Stimulated activated CD4-positive, alpha-beta T cell treated with anti-CD3 and anti-CD28 coated beads, Interleukin-1b, Interleukin-23, amount 100 ng/mL, for 1 hour (primary cell): ENCODE data around the gene MLPH.

Experiments used
- DNase-seq, 2 donors: peaks; one replicate each; pipeline ENCODE4 v3.0.0-alpha.2; 2020; ENCODE audit warnings: low read depth in 2 of 2

Gene MLPH, protein sequence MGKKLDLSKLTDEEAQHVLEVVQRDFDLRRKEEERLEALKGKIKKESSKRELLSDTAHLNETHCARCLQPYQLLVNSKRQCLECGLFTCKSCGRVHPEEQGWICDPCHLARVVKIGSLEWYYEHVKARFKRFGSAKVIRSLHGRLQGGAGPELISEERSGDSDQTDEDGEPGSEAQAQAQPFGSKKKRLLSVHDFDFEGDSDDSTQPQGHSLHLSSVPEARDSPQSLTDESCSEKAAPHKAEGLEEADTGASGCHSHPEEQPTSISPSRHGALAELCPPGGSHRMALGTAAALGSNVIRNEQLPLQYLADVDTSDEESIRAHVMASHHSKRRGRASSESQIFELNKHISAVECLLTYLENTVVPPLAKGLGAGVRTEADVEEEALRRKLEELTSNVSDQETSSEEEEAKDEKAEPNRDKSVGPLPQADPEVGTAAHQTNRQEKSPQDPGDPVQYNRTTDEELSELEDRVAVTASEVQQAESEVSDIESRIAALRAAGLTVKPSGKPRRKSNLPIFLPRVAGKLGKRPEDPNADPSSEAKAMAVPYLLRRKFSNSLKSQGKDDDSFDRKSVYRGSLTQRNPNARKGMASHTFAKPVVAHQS

DNA sequence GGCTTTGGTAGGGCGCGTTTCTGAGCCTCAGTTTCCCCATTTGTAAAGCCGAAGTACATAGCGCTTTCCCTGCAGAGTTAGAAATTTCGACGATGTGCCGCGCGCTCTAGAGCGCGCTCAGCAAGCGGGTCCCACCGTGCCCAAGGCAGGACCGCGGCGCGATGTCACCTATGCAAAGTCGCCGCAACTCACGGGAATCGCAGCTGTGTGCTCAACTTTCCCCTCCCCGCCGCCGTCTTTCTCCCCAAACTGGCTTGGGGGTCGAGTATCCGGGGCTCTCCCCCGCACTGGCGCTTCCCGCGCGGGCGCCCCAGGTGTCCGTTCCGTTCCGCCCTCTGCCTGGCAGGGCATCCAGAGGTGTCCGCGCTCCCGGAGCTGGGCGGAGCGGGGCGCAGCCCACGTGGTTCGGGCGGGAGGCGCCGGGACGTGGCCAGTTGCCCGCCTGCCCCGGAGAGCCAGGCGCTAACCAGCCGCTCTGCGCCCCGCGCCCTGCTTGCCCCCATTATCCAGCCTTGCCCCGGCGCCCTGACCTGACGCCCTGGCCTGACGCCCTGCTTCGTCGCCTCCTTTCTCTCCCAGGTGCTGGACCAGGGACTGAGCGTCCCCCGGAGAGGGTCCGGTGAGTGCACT is at the start of gene MLPH:
MLPH (plus strand) TSS at position 433 of the 630 bp plus-strand sequence. CDS start 6,176 bp downstream, outside the sequence.
- DNase-seq, result no peak

DNA sequence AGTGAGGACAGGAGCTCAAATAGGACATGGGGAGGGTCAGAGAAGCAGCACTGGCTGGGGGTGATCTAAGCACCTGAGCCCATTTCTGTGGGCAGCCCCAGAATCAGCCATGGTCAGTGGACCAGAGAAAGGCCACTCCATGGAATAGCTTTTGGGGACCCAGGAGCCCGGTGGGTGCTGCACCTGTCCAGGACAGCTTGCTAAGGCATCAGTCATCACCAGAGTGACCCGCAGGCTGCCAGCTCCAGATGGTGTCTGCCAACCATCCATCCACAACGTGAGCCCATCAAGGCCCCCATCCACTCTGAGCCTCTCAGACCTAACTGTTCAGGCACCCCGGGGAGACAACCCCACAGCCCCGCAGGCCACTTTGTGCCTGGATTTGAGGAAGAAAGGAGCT is 49.5 kb upstream of the MLPH start:
- DNase-seq, result no peak

DNA sequence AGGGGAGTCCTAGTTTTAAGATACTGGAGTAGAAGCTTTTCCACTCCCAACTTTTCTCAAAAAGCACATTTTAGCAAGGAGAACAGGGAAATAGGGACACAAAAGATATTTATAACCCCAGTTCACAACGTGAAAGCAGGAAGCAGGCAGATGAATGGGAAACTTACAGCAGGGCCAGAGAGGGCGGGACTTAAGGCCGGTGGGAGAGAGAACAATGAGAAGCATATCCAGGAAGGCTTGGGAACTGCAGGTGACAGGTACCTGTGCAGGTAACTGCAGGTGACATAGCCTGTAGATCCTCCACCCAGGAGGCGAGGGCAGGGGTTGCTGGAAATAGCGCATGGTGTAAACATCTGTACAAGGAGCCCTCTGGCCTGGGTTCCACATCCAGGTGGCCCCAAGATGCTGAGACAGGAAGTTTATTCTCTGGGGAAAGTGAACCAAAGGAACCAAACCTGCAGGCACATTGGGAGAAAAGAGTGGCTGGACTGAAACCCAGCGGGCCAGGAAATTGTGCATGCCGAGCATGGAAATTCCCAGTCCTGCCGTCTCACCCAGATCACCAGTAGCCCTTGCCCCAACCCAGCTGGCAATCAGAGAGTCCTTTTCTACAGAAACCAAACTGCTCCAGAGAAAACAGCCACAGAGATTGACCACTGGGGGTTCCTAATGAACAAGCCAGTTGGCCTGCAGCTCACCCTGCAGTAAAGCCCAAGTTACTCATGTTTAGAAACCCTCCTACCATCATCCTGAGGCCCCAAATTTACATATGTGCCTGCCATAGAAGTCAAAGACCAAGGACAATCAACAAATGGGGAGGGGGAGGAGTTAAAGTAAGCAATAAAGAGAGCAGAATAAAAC is 48.7 kb upstream of the MLPH start:
- DNase-seq, result no peak

DNA sequence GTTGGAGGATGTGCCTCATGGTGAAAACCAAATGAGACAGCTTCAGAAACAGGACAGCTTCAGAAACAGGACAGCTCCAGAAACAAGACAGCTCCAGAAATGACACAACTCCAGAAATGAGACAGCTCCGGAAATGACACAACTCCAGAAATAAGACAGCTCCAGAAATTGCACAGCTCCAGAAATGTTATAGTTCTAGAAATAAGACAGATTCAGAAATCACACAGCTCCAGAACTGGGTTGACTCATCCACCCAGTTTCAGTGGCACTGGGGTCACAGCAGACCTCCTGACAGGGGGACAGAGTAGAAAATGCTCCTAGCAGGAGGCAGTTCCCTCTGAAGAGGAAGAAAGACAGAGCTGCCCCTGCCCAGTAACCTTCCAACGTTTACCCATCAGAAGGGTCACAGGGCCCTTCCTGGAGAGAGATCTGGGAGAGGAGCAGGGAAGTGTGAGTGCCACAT is 46.2 kb upstream of the MLPH start:
- no peak for DNase-seq

DNA sequence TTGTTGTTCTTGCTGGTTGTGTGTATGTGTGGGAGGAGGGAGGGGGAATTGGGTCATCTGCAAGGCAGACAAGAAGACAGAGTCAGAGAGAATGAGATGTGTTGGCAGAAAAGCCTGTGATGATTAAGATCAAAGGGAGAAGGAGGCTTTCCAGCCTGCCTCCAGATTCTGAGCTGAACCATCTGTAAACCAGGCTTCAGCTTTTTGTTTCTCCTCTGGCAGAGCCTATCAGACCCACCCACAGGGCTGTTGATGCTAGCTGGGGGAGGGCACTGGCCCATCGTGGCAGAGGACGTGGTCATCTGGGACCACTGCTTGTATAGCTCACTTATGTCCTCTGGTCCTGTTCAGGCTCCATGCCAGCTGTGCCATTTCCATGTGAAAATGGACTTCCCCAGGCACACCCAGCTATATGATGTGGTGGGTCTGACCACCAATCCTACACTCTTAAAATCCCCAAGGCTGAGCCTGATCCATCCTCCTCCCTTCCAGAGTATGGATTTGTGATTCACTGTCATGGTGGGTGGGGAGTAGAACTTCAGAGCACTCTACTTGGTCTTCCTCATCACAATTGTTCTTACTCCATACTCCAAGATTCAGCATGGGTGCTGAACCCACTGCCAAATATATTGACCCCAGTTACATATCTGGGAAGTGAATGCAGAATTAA is 45.3 kb upstream of the MLPH start:
- DNase-seq, result no peak

DNA sequence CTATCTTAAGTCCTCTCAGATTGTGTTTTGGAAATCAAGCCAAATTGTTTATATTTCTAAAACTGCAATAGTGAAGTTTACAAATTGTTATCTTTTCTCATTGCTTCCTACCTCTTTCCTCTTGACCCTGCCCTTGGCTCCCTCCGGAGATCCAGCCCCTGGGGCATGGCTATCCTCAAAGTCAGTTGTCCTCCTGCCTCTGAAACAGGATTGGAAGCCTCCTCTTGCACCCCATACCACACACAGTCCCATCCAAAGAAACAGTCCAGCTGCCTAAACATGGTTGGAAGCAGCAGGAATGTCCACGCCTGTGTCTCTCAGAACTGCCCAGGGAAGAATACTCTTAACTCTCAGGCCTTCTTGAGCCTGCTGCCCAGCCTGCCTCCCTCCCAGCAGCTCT is 43.0 kb upstream of the MLPH start:
- no peak for DNase-seq

DNA sequence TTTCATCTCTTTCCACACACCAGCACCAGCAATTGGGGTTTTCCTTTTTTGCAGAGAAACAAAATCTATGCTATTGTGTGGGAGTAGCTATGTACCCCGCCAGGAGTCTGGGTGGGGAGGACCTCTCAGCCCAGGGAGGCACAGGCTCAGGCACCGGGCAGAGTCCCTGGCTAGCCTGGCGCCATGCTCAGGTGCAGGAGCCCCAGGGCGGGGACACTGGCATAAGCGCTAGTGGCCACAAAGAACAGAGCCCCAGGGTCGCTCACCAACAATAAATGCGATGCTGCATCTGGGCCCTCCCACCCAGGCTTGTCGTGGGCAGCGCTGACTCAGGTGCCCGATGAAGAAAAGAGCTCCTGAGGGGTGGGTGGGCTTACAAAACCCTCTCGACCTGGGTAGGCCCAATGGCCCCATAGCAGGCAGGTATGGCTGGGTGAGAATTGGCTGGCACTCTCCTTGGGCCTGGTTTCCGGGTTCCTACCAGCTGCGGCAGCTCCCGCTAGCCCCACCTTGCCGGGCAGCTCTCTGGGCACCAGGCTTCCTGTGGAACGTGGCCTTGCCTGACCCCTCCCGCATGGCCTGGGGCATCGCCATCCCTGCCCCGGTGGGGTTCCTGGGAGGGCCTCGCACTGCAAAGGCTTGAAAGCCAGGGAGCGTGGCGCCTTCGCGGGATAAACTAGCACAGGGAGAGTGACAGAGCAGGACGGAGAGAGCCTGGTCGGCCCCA is 41.3 kb upstream of the MLPH start:
- no peak for DNase-seq

DNA sequence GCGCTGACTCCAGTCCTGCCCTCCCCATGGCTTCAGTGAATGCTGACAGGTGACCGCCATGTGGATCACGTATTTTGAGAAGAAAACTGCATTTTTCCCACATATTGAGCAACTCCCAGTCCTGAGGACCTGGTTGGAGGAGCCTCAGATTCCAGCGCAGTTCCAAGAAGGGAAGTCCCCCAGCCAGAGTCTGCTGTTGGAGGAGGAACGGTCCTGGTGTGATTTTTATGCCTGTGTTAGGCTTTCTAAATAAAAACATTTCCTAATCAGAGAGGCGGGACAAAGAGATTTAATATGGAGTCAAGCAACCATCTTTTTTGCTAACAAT is 40.7 kb upstream of the MLPH start:
- no peak for DNase-seq

DNA sequence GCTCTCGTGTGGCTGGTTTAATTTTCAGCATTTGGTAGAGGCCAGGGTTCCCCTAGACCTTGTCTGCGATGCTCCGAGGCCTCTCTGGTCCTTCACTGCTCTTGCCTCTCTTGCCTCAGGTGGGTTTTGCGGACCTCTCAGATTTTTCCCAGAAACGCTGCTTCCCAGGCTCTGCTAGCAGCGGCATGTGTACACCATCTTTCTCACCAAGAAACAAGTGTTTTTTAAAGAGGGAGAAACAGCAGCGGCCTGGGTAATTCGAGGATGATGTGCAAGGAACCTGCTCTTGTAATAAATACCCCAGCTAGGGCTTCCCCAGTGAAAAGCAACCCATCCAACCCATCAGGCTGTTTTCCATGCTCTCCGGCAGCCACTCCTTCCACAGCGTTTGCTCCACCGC is 39.6 kb upstream of the MLPH start:
- no peak for DNase-seq

DNA sequence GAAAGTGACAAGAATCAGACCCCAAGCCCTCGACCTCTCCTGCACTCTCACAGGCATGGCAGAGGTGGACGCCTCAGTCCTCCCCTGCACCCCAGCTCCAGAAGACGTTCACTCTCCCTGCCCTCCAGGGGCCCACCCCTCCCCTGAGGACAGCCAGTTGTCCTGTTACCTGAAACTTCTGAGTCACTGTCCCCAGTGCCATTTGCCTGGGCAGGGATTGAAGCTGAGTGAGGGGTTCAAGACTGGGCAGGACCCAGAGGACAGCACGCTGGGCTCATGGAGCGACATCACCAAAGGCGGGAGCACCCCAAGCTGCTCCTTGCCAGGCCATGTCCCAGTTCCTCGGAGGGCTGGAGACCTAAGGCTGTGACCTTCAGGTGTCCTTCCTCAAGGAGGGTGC is 38.9 kb upstream of the MLPH start:
- no peak for DNase-seq

DNA sequence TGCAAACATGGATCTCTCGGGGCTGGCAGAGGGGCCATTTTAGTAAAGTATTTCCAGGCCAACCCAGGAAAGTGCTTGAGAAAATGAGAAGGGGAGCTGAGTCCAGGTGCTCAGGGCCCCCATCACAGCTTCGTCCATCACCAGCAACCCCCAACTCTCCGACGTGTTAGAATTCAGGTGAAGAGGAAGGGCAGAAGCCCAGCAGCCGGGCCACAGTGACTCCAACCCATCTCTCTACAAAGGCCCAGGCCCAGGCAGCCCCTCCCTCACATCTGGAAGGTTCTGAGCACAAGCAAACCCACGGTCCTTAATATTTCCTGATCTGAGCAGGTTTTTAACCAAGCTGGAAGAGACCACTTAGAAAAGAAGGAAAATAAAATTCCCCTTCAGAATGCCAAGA is 38.4 kb upstream of the MLPH start:
- DNase-seq, result no peak

DNA sequence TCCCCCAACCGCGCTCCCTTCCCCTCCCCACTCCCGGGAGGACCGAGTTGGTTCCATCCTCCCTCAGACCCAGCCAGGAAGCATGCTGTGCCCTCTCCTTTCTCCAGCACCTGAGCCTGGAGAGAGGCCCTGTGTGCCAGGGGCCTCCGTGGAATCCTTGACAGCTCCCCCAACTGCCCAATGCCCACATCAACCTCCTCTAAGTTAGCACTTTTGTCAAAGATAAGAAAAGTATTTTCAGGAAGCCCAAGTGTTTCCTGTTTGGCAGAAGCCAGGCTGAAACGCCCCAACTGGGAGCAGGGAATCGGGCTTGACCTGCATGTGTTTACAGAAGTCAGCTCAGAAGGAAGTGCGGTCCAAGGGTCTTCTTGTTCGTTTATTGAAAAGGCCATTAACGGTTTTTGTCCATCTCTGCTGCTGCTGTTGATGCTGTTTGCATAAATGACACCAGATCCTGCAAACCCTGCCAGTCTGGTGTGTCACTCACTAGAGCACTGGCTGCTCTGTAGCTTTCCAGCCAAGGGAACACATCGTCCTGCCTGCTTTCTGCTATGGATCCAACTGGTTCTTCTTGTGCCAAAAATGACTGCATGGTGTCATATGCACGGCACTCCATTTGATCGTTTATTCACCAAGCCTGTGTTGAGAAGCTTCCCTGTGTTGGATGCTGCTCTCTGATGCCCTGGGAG is 37.7 kb upstream of the MLPH start:
- DNase-seq, result no peak

DNA sequence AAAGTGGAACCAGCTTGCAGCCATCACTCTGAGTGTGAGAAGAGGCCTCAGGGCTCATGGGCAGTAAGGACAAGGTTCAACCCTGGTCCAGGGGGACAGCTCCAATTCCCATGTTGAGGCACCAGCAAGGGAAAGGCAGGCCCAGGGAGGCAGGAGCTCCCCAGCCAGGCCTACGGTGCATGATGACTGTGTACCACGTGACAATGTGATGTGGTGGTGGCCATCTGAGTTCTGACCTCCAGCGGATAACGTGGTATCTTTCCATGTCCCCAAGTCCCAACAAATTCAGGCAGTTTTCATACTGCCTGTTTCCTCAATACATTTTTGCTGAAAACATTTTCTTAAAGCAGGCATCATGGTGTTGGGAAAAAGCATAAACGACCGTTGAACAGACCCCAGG is 36.9 kb upstream of the MLPH start:
- DNase-seq, result no peak

DNA sequence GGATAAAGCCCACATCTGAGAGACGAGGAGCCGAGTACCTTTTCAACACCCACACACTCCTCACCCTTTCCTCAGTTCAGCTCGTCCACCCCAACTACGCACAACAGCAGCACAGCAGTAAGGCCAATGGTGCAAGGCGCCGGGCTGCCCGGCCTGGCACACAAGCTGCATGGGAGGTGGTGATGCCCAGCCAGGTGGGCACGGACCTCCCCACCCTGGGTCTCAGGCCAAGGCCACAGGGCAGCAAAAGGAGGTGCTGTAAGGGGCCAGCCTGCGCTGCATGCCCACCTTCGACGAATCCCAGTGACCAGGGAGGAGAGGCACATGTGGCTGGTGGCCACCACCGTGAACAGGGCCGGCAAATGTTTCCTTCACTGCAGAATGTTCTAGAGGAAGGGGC is 36.5 kb upstream of the MLPH start:
- no peak for DNase-seq

DNA sequence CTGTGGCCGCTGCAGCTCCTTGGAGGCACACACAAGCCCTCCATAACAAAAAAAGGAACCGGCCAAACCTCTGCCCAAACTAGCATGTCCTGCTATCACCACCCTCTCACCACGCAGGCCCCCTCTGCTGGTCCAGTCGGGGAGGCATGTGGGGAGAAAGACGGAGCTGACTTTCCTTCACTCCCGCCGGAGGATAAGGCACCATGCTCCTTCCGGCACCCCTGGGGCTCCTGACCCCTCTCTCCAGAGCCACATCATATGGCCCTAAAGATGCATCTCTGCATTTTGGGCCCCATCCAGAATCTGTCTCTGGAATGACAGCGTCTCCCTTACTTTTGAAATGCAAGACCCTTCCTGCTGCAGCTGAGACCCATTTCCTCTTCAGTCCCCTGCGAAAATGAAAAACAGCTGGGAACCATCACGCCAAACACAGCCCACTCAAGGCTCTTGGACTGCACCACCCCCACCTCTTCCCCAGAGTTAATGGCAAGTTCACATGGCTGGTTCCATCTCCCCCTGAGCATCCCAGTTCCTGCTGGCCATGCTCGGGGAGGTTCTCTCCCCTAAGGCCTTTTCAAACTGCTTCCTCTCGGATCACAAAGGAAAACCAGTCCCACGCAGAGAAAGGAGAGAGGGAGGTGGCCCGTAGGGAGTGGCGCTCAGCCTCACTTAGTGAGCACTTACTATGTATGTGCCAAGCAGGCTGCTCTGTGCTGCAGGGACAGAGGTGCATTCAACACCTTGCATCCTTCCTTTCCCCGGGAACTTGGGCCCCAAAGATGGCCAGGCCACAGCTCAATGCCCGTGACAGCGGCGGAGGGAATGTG is 35.2 kb upstream of the MLPH start:
- no peak for DNase-seq

DNA sequence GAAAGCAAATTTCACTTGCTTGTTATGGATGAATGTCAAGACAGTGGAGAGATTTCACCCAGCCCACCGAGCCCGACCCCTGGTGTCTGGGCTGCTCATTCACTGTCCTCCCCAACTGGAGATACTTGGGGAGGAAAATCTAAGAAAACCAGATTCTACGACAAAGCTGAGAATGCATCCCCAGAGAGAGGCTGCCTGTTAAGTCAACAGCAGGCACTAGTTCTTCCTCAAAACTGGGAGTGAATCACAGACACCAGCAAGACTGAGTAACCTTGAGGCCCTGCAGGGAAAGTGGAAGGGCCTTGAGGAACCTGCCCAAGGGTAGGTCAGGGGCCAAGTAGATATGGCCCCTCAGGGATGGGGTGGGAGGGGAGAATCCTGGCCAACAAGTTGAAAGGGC is 34.2 kb upstream of the MLPH start:
- no peak for DNase-seq

DNA sequence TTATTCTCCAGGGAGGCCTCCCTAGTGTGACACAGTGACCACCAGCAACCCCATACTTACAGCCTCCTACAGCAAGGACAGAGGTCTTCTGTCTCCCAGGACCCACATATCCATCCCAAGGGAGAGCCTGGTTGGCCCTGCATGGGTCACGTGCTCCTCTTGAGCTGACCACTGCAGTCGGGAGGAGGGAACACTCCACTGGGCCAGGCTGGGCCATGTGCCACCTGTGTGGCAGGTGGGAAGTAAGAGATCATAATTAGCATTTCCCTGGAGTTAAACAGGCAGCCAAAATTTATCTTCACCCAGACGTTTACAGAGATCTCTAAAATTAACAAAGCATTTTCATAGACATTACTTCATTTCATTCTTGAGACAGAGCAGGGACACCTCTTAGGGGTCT is 33.4 kb upstream of the MLPH start:
- no peak for DNase-seq

DNA sequence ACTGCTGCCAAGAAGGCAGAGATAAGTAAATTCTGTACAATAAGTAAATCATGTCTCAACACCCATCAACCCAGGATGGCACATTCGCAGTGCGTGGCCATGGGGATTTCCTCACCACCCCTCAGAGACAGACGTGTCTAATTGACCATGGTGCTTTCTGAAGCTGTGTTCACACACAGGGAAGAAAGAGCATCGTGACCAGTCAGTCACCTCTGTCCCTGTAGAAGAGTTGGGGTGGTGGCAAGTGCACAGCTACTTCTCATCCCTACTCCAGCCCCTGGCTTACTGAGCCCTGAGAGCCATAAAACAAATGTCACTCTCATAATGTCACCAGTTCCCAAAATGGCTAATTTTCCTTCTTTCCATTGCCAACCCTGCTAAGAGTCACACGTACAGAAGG is 31.3 kb upstream of the MLPH start:
- DNase-seq, result no peak

DNA sequence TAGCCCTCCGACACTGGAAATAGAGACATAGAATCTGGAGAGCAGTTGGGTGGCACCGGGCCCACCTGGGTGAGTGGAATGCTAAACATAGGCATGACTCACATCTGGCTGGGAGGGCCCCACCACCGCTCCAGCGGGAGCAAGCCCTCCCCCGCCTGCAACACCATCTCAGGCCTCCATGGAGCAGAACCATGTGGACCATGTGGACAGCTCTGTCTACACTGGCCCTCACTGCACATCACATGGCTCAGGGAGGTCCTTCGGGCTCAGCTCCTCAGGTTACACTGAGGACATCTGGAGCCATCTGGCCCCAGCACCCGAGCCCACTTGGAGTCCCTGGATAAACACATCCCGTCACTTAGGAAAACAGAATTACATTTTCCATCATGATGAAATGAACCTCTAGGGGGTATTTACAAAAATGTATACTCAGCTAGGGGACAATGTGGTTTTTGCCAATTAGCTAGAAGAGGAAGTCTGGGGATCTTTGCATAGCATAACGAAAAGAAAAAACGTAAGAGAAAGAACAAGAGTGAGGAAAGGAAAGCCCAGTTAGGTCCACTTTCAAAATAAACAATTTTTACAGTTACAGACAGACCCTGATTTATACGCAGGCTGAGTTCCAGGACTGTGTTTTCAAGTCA is 30.7 kb upstream of the MLPH start:
- no peak for DNase-seq
